ENCODE data around the gene TDP1.

Gene TDP1

DNA sequence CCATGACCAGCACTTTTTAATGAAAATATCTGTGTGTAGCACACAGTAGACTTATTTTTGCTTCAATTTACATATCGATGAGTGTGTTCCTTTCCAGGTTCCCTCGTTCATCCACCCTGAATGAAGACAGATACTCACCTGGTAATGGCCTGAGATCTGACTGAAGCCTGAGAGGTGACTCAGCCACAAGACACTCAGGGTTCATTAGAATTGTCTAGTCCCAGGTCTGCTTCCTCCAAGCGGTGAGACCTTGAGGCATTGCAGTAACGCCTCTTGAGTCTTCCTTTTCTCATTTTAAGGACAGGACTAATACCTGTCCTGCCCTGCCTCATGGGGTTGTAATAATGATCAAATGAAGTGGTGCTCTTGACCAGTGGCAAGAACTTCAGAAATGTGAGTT is 94.5 kb downstream of the TDP1 start:
- Histone ChIP-seq H3K4me3 (ENCODE audit: insufficient read length, low read depth) (no peak overlapping the region), H3K4me1 (ENCODE audit: insufficient read depth, insufficient read length) (no peaks in the 10 kb centered on the region), H3K9ac (ENCODE audit: insufficient read length, low read depth) (no peak overlapping the region), H3K36me3 (ENCODE audit: insufficient read depth, insufficient read length, low read length) (peaks cover 1% of the 10 kb centered on the region), H3K27me3 (ENCODE audit: insufficient read depth, insufficient read length) (no peaks in the 10 kb centered on the region), H3K9me3 (ENCODE audit: insufficient read depth, low read length) (no peaks in the 10 kb centered on the region)
- TF ChIP-seq ZNF274 (IDR thresholded peaks at IDR 0.05; ENCODE audit: low read depth, low read length) (no peak), YY1 (IDR thresholded peaks at IDR 0.05; ENCODE audit: insufficient read depth, insufficient read length) (no peak), SUZ12 (IDR thresholded peaks at IDR 0.05; ENCODE audit: extremely low read depth, insufficient read depth, insufficient read length) (no peak)
- no peak for DNase-seq (ENCODE audit: low read depth, low spot score)

DNA sequence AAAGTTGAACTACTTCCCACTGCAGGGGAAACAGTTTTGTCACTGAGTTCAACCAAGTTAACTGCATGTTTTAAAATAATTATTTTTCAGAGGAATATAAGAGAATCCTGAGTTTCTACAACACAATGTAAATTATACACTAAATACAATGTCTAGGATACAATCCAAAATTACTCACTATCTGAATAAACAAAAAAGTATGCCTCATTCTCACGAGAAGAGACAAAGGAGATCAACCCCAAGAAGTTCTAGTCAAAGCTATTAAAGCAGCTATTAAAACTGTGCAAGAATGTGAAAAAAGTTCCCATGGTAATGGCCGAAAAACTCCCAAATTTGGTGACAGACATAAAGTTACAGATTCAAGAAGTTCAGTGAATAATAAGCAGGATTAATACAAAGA is 97.3 kb downstream of the TDP1 start:
- DNase-seq (ENCODE audit: low read depth, low spot score), result no peak
- H3K4me1 ChIP-seq (ENCODE audit: insufficient read depth, insufficient read length), result no peaks in the 10 kb centered on the region
- no peak for TF ChIP-seq SUZ12 (IDR thresholded peaks at IDR 0.05; ENCODE audit: extremely low read depth, insufficient read depth, insufficient read length)
- no peak for TF ChIP-seq ZNF274 (IDR thresholded peaks at IDR 0.05; ENCODE audit: low read depth, low read length)
- no peak for TF ChIP-seq YY1 (IDR thresholded peaks at IDR 0.05; ENCODE audit: insufficient read depth, insufficient read length)
- H3K9ac ChIP-seq (ENCODE audit: insufficient read length, low read depth), result no peak overlapping the region
- H3K9me3 ChIP-seq (ENCODE audit: insufficient read depth, low read length), result no peaks in the 10 kb centered on the region
- H3K4me3 ChIP-seq (ENCODE audit: insufficient read length, low read depth), result no peak overlapping the region
- H3K27me3 ChIP-seq (ENCODE audit: insufficient read depth, insufficient read length), result no peaks in the 10 kb centered on the region
- no peaks in the 10 kb centered on the region for H3K36me3 ChIP-seq (ENCODE audit: insufficient read depth, insufficient read length, low read length)

DNA sequence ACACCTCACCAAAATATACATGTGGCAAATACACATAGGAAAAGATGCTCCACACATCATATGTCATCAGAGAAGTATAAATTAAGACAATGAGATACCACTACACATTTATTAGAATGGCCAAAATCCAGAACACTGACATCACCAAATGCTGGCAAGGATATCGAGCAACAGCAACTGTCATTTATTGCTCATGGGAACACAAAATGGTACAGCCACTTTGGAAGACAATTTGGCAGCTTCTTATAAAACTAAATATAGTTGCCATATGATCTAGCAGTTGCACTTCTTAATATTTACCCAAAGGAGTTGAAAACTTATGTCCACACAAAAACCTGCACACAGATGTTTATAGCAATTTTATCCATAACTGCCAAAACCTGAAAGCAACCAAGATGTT is 99.1 kb downstream of the TDP1 start:
- H3K4me1 ChIP-seq (ENCODE audit: insufficient read depth, insufficient read length), result no peaks in the 10 kb centered on the region
- H3K36me3 ChIP-seq (ENCODE audit: insufficient read depth, insufficient read length, low read length), result no peaks in the 10 kb centered on the region
- H3K9ac ChIP-seq (ENCODE audit: insufficient read length, low read depth), result no peak overlapping the region
- no peak overlapping the region for H3K4me3 ChIP-seq (ENCODE audit: insufficient read length, low read depth)
- no peak for TF ChIP-seq YY1 (IDR thresholded peaks at IDR 0.05; ENCODE audit: insufficient read depth, insufficient read length)
- TF ChIP-seq SUZ12 (IDR thresholded peaks at IDR 0.05; ENCODE audit: extremely low read depth, insufficient read depth, insufficient read length), result no peak
- no peak for TF ChIP-seq ZNF274 (IDR thresholded peaks at IDR 0.05; ENCODE audit: low read depth, low read length)
- DNase-seq (ENCODE audit: low read depth, low spot score), result no peak
- H3K9me3 ChIP-seq (ENCODE audit: insufficient read depth, low read length), result no peaks in the 10 kb centered on the region
- peaks cover 13% of the 10 kb centered on the region for H3K27me3 ChIP-seq (ENCODE audit: insufficient read depth, insufficient read length)

GRCh38 chr14:90056826-90057225 is 101.1 kb downstream of the TDP1 start:
- no peak for DNase-seq (ENCODE audit: low read depth, low spot score)
- Histone ChIP-seq H3K9ac (ENCODE audit: insufficient read length, low read depth) (no peak overlapping the region), H3K9me3 (ENCODE audit: insufficient read depth, low read length) (no peaks in the 10 kb centered on the region), H3K4me1 (ENCODE audit: insufficient read depth, insufficient read length) (no peaks in the 10 kb centered on the region), H3K36me3 (ENCODE audit: insufficient read depth, insufficient read length, low read length) (no peaks in the 10 kb centered on the region), H3K4me3 (ENCODE audit: insufficient read length, low read depth) (no peak overlapping the region), H3K27me3 (ENCODE audit: insufficient read depth, insufficient read length) (peaks cover 31% of the 10 kb centered on the region)
- TF ChIP-seq YY1 (IDR thresholded peaks at IDR 0.05; ENCODE audit: insufficient read depth, insufficient read length), result no peak
- TF ChIP-seq ZNF274 (IDR thresholded peaks at IDR 0.05; ENCODE audit: low read depth, low read length), result no peak
- no peak for TF ChIP-seq SUZ12 (IDR thresholded peaks at IDR 0.05; ENCODE audit: extremely low read depth, insufficient read depth, insufficient read length)

GRCh38 chr14:90058876-90059458 is 103.2 kb downstream of the TDP1 start:
- no peak overlapping the region for H3K4me3 ChIP-seq (ENCODE audit: insufficient read length, low read depth)
- TF ChIP-seq ZNF274 (IDR thresholded peaks at IDR 0.05; ENCODE audit: low read depth, low read length), result no peak
- no peak for TF ChIP-seq SUZ12 (IDR thresholded peaks at IDR 0.05; ENCODE audit: extremely low read depth, insufficient read depth, insufficient read length)
- no peak for TF ChIP-seq YY1 (IDR thresholded peaks at IDR 0.05; ENCODE audit: insufficient read depth, insufficient read length)
- H3K27me3 ChIP-seq (ENCODE audit: insufficient read depth, insufficient read length), result peaks cover 52% of the 10 kb centered on the region
- no peak overlapping the region for H3K9ac ChIP-seq (ENCODE audit: insufficient read length, low read depth)
- no peaks in the 10 kb centered on the region for H3K36me3 ChIP-seq (ENCODE audit: insufficient read depth, insufficient read length, low read length)
- H3K4me1 ChIP-seq (ENCODE audit: insufficient read depth, insufficient read length), result no peaks in the 10 kb centered on the region
- no peak for DNase-seq (ENCODE audit: low read depth, low spot score)
- H3K9me3 ChIP-seq (ENCODE audit: insufficient read depth, low read length), result no peaks in the 10 kb centered on the region

DNA sequence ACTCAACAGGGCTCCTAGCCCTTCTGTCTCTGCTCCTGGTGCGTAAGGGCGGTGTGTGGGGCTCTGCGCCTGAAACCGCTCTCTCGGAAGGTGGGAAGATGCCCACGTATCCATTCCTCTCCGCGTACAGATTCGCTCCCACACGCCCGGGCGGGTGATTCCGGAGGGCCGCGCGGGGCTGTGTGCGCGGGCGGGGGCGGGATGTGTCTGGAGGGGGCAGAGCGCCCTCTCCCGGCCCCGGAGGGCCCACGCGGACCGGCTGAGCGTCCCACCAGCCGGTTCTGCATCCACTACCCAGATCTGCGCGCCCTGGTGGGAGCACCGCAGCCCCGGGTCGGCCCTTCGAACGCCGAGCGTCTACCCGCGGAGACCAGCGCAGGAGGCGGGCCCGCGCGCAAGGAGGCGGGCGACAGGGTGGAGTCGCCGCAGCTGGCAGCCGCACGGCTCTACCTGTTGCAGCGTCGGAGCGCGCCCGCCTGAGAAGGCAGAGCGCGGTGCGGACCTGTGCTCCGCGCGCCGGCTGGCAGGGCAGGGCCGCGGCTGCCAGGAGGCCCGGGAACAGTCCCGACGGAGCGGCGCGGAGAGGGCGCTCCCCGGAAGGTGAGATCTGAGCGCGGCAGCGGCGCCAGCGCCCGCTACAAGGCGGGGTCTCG is 104.7 kb downstream of the TDP1 start:
- DNase-seq (ENCODE audit: low read depth, low spot score), result peak; percentile 27
- Histone ChIP-seq H3K36me3 (ENCODE audit: insufficient read depth, insufficient read length, low read length) (no peaks in the 10 kb centered on the region), H3K9ac (ENCODE audit: insufficient read length, low read depth) (peak overlapping the region; percentile 70), H3K9me3 (ENCODE audit: insufficient read depth, low read length) (no peaks in the 10 kb centered on the region), H3K4me1 (ENCODE audit: insufficient read depth, insufficient read length) (no peaks in the 10 kb centered on the region), H3K27me3 (ENCODE audit: insufficient read depth, insufficient read length) (peaks cover 67% of the 10 kb centered on the region), H3K4me3 (ENCODE audit: insufficient read length, low read depth) (peak overlapping the region; percentile 62)
- TF ChIP-seq SUZ12 (IDR thresholded peaks at IDR 0.05; ENCODE audit: extremely low read depth, insufficient read depth, insufficient read length), result no peak
- TF ChIP-seq ZNF274 (IDR thresholded peaks at IDR 0.05; ENCODE audit: low read depth, low read length), result no peak
- TF ChIP-seq YY1 (IDR thresholded peaks at IDR 0.05; ENCODE audit: insufficient read depth, insufficient read length), result no peak

- Histone ChIP-seq H3K4me3 (ENCODE audit: insufficient read length, low read depth) (peak overlapping the region; percentile 62), H3K9ac (ENCODE audit: insufficient read length, low read depth) (peak overlapping the region; percentile 70), H3K36me3 (ENCODE audit: insufficient read depth, insufficient read length, low read length) (no peaks in the 10 kb centered on the region), H3K9me3 (ENCODE audit: insufficient read depth, low read length) (no peaks in the 10 kb centered on the region), H3K4me1 (ENCODE audit: insufficient read depth, insufficient read length) (no peaks in the 10 kb centered on the region), H3K27me3 (ENCODE audit: insufficient read depth, insufficient read length) (peaks cover 69% of the 10 kb centered on the region)
- TF ChIP-seq SUZ12 (IDR thresholded peaks at IDR 0.05; ENCODE audit: extremely low read depth, insufficient read depth, insufficient read length), result no peak
- no peak for TF ChIP-seq ZNF274 (IDR thresholded peaks at IDR 0.05; ENCODE audit: low read depth, low read length)
- no peak for TF ChIP-seq YY1 (IDR thresholded peaks at IDR 0.05; ENCODE audit: insufficient read depth, insufficient read length)
- DNase-seq (ENCODE audit: low read depth, low spot score), result no peak
Measured at GRCh38 chr14:90060965-90061684, 105.4 kb downstream of the TDP1 start.
